Measurements from ENCODE around the gene MYRIP.

MYRIP gene

GRCh38 chr3:40211579-40211978 lies 402.2 kb downstream of the MYRIP start:
- DNase-seq (ENCODE audit: insufficient read length, low spot score), result no peak
- no peak for FAIRE-seq
- TF ChIP-seq PAX5 (IDR thresholded peaks at IDR 0.05; ENCODE audit: insufficient read depth, low read length, severe bottlenecking) (no peak), POLR2AphosphoS5 (IDR thresholded peaks at IDR 0.05; ENCODE audit: low read depth, low read length) (no peak), POU2F2 (IDR thresholded peaks at IDR 0.05; ENCODE audit: low read depth, low read length) (no peak), SPI1 (IDR thresholded peaks at IDR 0.05; ENCODE audit: low read depth, low read length) (no peak), POLR2A (IDR thresholded peaks at IDR 0.05; ENCODE audit: low read depth, low read length) (no peak), TAF1 (IDR thresholded peaks at IDR 0.05; ENCODE audit: low read depth, low read length) (no peak)

- FAIRE-seq (no peak), DNase-seq (ENCODE audit: insufficient read length, low spot score) (no peak)
- no peak for TF ChIP-seq PAX5 (IDR thresholded peaks at IDR 0.05; ENCODE audit: insufficient read depth, low read length, severe bottlenecking)
- no peak for TF ChIP-seq POLR2AphosphoS5 (IDR thresholded peaks at IDR 0.05; ENCODE audit: low read depth, low read length)
- TF ChIP-seq TAF1 (IDR thresholded peaks at IDR 0.05; ENCODE audit: low read depth, low read length), result no peak
Measured at GRCh38 chr3:40213556-40213955, 404.1 kb downstream of the MYRIP start.

GRCh38 chr3:40215015-40215414 lies 405.6 kb downstream of the MYRIP start:
- FAIRE-seq (no peak), DNase-seq (ENCODE audit: insufficient read length, low spot score) (no peak)
- TF ChIP-seq POU2F2 (IDR thresholded peaks at IDR 0.05; ENCODE audit: low read depth, low read length), result no peak
- TF ChIP-seq TAF1 (IDR thresholded peaks at IDR 0.05; ENCODE audit: low read depth, low read length), result no peak
- no peak for TF ChIP-seq POLR2AphosphoS5 (IDR thresholded peaks at IDR 0.05; ENCODE audit: low read depth, low read length)

DNA sequence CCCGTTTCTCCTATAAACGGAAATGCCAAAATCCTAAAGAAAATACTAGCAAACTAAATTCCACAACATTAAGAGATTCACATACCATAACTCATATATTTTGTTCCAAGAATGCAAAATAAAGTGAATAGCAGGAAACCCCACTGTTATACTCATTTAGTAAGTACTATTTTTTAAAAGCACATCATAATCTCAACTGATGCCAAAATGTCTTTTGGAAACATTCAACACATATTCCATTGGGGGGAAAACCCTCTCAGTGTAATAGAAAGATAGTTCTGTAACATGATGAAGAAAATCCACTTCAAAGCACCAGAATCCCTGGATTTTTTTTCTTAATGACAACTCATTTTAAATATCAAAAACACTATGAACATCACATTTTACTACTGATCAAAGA lies 407.1 kb downstream of the MYRIP start:
- TF ChIP-seq POLR2A (IDR thresholded peaks at IDR 0.05; ENCODE audit: low read depth, low read length), result no peak
- FAIRE-seq (no peak), DNase-seq (ENCODE audit: insufficient read length, low spot score) (no peak)

DNA sequence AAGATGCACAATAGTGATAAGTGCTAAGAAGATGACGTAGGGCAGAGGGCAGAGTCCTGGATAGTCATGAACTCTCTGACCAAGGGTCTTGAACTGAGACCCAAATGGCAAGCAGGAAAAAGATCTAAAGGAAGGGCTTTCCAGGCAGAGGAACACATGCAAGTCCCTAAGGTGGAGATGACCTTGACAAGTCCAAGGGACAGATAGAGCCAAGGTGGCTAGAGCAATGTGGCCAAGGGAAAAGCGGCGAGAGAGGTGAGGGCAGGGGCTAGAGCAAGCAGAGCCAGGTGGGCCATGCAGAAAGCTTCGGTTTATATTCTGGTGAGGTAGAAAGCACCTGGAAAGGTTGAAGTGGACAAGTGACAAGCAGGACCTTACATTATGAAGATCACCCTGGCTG lies 414.4 kb downstream of the MYRIP start:
- TF ChIP-seq TAF1 (IDR thresholded peaks at IDR 0.05; ENCODE audit: low read depth, low read length) (no peak), PAX5 (IDR thresholded peaks at IDR 0.05; ENCODE audit: insufficient read depth, low read length, severe bottlenecking) (no peak), POU2F2 (IDR thresholded peaks at IDR 0.05; ENCODE audit: low read depth, low read length) (no peak), SPI1 (IDR thresholded peaks at IDR 0.05; ENCODE audit: low read depth, low read length) (no peak), POLR2A (IDR thresholded peaks at IDR 0.05; ENCODE audit: low read depth, low read length) (no peak)
- no peak for DNase-seq (ENCODE audit: insufficient read length, low spot score)
- FAIRE-seq, result no peak

GRCh38 chr3:40224796-40225515 lies 415.5 kb downstream of the MYRIP start:
- TF ChIP-seq POLR2A (IDR thresholded peaks at IDR 0.05; ENCODE audit: low read depth, low read length) (no peak), POLR2AphosphoS5 (IDR thresholded peaks at IDR 0.05; ENCODE audit: low read depth, low read length) (no peak), POU2F2 (IDR thresholded peaks at IDR 0.05; ENCODE audit: low read depth, low read length) (no peak), SPI1 (IDR thresholded peaks at IDR 0.05; ENCODE audit: low read depth, low read length) (no peak), TAF1 (IDR thresholded peaks at IDR 0.05; ENCODE audit: low read depth, low read length) (no peak), PAX5 (IDR thresholded peaks at IDR 0.05; ENCODE audit: insufficient read depth, low read length, severe bottlenecking) (no peak)
- FAIRE-seq (no peak), DNase-seq (ENCODE audit: insufficient read length, low spot score) (no peak)

DNA sequence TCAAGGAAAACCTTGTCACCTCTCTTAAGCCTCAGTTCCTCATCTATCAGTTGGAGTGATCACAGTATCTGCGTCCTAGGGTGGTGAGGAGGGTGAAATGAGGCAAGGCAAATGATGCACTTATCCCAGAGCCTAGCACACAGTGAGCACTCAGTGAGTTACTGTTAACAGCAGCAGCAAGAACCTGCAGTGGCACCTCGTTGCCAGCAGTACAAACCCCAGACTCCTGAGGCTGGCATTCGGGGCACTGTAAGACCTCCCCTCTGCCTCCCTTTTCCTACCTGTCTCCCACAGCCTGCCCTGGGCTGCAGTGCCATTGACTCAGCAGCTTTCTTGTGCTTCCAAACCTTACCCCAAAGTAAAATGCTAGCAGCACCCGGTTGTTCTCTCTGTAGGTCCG lies 417.2 kb downstream of the MYRIP start:
- FAIRE-seq (no peak), DNase-seq (ENCODE audit: insufficient read length, low spot score) (no peak)
- TF ChIP-seq POLR2AphosphoS5 (IDR thresholded peaks at IDR 0.05; ENCODE audit: low read depth, low read length) (no peak), POLR2A (IDR thresholded peaks at IDR 0.05; ENCODE audit: low read depth, low read length) (no peak), PAX5 (IDR thresholded peaks at IDR 0.05; ENCODE audit: insufficient read depth, low read length, severe bottlenecking) (no peak), SPI1 (IDR thresholded peaks at IDR 0.05; ENCODE audit: low read depth, low read length) (no peak), TAF1 (IDR thresholded peaks at IDR 0.05; ENCODE audit: low read depth, low read length) (no peak), POU2F2 (IDR thresholded peaks at IDR 0.05; ENCODE audit: low read depth, low read length) (no peak)

GRCh38 chr3:40228792-40229350 lies 419.5 kb downstream of the MYRIP start:
- FAIRE-seq (no peak), DNase-seq (ENCODE audit: insufficient read length, low spot score) (no peak)
- TF ChIP-seq PAX5 (IDR thresholded peaks at IDR 0.05; ENCODE audit: insufficient read depth, low read length, severe bottlenecking), result no peak
- no peak for TF ChIP-seq SPI1 (IDR thresholded peaks at IDR 0.05; ENCODE audit: low read depth, low read length)
- no peak for TF ChIP-seq POLR2AphosphoS5 (IDR thresholded peaks at IDR 0.05; ENCODE audit: low read depth, low read length)
- TF ChIP-seq POU2F2 (IDR thresholded peaks at IDR 0.05; ENCODE audit: low read depth, low read length), result no peak
- TF ChIP-seq TAF1 (IDR thresholded peaks at IDR 0.05; ENCODE audit: low read depth, low read length), result no peak
- TF ChIP-seq POLR2A (IDR thresholded peaks at IDR 0.05; ENCODE audit: low read depth, low read length), result no peak

DNA sequence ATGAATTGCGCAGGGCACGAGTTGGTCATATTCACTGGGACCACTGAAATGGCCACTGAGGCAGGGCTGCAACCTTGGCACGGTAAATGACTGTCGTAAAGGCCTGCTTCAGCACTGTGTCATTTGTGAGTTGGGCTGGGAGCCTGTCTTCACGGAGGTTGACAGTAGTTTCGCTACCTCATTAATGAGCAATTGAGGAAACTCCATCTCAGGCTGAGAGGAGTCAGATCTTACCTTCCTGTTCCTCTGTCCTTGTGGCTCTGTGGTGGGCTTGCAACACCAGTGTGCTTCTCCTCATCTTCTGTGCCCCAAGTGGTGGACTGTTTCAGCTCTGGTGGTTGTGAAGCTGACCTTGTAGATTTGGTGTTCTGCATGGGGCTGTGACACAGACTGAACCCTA lies 420.0 kb downstream of the MYRIP start:
- FAIRE-seq, result peak; percentile 64
- TF ChIP-seq PAX5 (IDR thresholded peaks at IDR 0.05; ENCODE audit: insufficient read depth, low read length, severe bottlenecking) (no peak), SPI1 (IDR thresholded peaks at IDR 0.05; ENCODE audit: low read depth, low read length) (peak; percentile 30; the same call in 1 of the 2 replicates), POU2F2 (IDR thresholded peaks at IDR 0.05; ENCODE audit: low read depth, low read length) (no peak)
- DNase-seq (ENCODE audit: insufficient read length, low spot score), result no peak

DNA sequence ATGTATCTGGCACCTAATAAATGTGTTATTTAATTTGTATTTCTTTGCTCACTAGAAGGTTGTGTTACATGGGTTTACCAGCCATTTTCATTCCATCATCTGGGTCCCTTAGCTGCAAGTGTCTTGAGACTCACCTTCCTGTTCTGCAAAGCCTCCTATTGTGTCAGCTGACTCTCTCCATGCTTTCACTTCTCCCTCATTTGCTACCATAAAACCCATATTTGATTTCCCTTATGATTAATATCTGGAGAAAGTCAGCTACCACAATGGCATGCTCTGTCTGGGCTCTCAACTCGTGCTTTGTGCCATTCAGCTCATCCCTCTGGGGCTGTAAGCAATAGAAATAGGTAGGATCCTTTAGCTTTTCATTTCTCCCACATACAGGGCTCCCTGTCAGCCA lies 420.6 kb downstream of the MYRIP start:
- no peak for TF ChIP-seq SPI1 (IDR thresholded peaks at IDR 0.05; ENCODE audit: low read depth, low read length)
- TF ChIP-seq POLR2A (IDR thresholded peaks at IDR 0.05; ENCODE audit: low read depth, low read length), result no peak
- TF ChIP-seq POLR2AphosphoS5 (IDR thresholded peaks at IDR 0.05; ENCODE audit: low read depth, low read length), result no peak
- no peak for TF ChIP-seq TAF1 (IDR thresholded peaks at IDR 0.05; ENCODE audit: low read depth, low read length)
- TF ChIP-seq PAX5 (IDR thresholded peaks at IDR 0.05; ENCODE audit: insufficient read depth, low read length, severe bottlenecking), result no peak
- TF ChIP-seq POU2F2 (IDR thresholded peaks at IDR 0.05; ENCODE audit: low read depth, low read length), result no peak
- DNase-seq (ENCODE audit: insufficient read length, low spot score) (no peak), FAIRE-seq (no peak)

All from GM12891 (cell line).